Mucosa of descending colon (tissue), 3 donors: Measurements from ENCODE around the gene ZNF248. TPM values are rescaled to one million over a fixed set of nuclear protein-coding genes. Genes with fewer than 3 reads are reported as not detected.

Experiments used
- ATAC-seq: fragments of 200-7000 bp; cut with Tn5 transposase; one replicate; pipeline ENCODE4 v1.9.1; 2020; ENCODE audit warnings: mild to moderate bottlenecking, moderate library complexity
- DNase-seq, 3 donors: peaks; one replicate each; pipeline ENCODE4 v3.0.0-alpha.2; 2020
- H3K36me3 ChIP-seq: fragments of 200-600 bp; one replicate; pipeline ENCODE4 v1.8.0; 2021; ENCODE audit warnings: low read depth, mild to moderate bottlenecking
- H3K4me1 ChIP-seq: fragments of 200-600 bp; one replicate; pipeline ENCODE4 v1.8.0; 2021; ENCODE audit warnings: low read depth, mild to moderate bottlenecking
- H3K4me3 ChIP-seq: fragments of 200-600 bp; one replicate; pipeline ENCODE4 v1.8.0; 2021; ENCODE audit warnings: mild to moderate bottlenecking
- H3K9me3 ChIP-seq: fragments of 200-600 bp; one replicate; pipeline ENCODE4 v1.8.0; 2021; ENCODE audit warnings: mild to moderate bottlenecking
- intact Hi-C, 2 donors: fragments of 100-400 bp; cut with DNase I in 1 of 2; cut with micrococcal nuclease in 1 of 2; formaldehyde crosslinking; loops; one replicate each; pipeline versions ENCODE4 v1.11.0 to v1.11.1; 2022; cut with DNase I, micrococcal nuclease
- long read RNA-seq, 2 donors: library from polyadenylated mRNA; unstranded; transcript quantifications; one replicate each; pipeline ENCODE4 v2.0.0, GENCODE V29; 2019 to 2021
- total RNA-seq, 3 donors: library from RNA; stranded (reverse); fragmentation: NEBNext Ultra II Directional in 2 of 3; extraction: Animal tissue kit (Norgen Biotek cat#: 25700) in 2 of 3; gene quantifications; one replicate each; pipeline versions ENCODE4 v1.2.1 to v1.2.4, GENCODE V29; 2021 to 2023
- TF ChIP-seq, protein P1 (sequence below): fragments of 200-600 bp; IDR thresholded peaks from one replicate; pipeline ENCODE4 v1.8.0; 2022; ENCODE audit warnings: antibody characterized with exemption, mild to moderate bottlenecking
- donor health status: DM: no; HTN: no; CAD: no; lungs with moderate emphysema.
- donor health status: DM: no; HTN: no; CAD: no.
- donor health status: DM: no; HTN: yes; CAD: no.

The ZNF248 gene
- total RNA-seq: 10 to 100 TPM in 2 of 3 donors, 1 to 10 TPM in 1; 10.0 to 36.6 (median 11.6) TPM
- long read RNA-seq, donor 1, full-length matches to known transcripts: 16 of 29 reads
- long read RNA-seq, donor 1, partial matches to known transcripts: 3 of 29 reads
- long read RNA-seq, donor 1, other reads (novel, unspliced or antisense): 10 of 29 reads
- long read RNA-seq, donor 2, partial matches to known transcripts: 0 of 5 reads
- long read RNA-seq, donor 2, other reads (novel, unspliced or antisense): 4 of 5 reads

DNA sequence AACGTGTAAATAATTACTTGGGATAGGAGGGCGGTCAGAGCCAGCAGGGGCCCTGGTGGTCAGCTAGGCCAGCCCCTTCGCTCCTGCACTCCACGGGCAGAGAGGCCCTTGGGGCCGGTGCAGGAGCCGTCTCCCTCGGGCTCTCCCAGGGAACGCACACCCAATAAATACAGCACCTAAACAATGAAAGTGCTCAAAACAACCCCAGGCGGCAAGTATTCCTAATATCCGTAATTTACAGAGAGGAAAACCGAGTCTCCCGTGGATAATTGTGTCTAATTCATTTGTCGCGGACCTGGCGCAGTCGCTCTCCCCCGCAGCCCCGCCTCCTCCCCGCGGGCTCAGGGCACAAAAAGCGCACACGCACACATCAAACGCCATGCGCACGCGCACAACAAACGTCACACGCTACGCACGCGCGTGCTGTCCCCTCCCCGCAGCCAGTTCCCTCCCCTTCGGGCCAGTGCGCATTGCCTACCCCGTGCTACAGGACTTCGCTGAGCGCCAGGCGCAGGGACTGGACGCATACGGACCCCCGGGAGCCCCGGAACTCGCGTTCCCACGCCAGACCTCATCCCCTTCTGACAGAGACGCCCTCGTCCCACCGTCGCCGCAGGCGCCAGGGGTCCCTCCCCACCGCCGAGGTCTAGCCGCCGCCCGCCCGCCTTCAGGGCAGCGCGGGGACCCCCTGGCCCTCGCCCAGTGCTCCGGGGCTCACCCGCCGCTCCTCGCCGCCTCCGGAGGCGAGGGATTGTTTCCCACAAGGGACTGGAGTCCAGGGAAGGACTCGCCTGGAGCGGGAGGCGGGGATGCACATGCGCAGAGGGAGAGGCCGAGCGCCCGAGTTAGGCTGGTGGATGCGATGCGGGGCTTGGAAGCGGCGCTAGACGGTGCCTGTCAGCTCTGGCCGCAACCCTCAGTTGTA lies at the start of gene ZNF248:
Gene ZNF248, minus strand, starts transcription at position 324 of the 925 bp plus-strand sequence. CDS start 1,300 bp downstream, outside the sequence.
- intact Hi-C loops: no loop called here
- TF ChIP-seq, protein P1, sequence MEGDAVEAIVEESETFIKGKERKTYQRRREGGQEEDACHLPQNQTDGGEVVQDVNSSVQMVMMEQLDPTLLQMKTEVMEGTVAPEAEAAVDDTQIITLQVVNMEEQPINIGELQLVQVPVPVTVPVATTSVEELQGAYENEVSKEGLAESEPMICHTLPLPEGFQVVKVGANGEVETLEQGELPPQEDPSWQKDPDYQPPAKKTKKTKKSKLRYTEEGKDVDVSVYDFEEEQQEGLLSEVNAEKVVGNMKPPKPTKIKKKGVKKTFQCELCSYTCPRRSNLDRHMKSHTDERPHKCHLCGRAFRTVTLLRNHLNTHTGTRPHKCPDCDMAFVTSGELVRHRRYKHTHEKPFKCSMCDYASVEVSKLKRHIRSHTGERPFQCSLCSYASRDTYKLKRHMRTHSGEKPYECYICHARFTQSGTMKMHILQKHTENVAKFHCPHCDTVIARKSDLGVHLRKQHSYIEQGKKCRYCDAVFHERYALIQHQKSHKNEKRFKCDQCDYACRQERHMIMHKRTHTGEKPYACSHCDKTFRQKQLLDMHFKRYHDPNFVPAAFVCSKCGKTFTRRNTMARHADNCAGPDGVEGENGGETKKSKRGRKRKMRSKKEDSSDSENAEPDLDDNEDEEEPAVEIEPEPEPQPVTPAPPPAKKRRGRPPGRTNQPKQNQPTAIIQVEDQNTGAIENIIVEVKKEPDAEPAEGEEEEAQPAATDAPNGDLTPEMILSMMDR: no peak
- DNase-seq (peak; percentile 96 to 98 (median 97)), ATAC-seq (peak; percentile 99)
- Histone ChIP-seq H3K4me3 (peak within 1 kb of the TSS; percentile 60), H3K9me3 (no peaks in the 10 kb centered on the region), H3K4me1 (peaks cover 22% of the 10 kb centered on the region), H3K36me3 (no peaks in the 10 kb centered on the region)

DNA sequence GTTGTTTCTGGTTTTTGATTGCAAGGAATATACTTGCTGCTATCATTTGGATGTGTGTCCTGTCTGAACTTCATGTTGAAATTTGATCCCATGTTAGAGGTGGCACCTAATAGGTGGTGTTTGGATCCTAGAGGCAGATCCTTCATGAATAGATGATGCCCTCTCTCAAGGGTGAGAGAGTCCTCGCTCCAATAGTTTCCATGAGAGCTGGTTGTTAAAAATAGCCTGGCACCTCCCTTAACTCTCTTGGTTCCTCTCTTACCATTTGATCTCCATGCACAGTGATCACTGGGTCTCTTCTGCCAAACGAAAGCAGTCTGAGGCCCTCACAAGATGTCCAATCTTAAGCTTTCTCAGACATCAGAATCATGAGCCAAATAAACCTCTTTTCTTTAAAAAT lies 49.0 kb upstream of the ZNF248 start:
- Histone ChIP-seq H3K4me3 (no peak overlapping the region), H3K9me3 (no peaks in the 10 kb centered on the region), H3K4me1 (no peaks in the 10 kb centered on the region), H3K36me3 (no peaks in the 10 kb centered on the region)
- ATAC-seq: no peak
- no peak for DNase-seq
- TF ChIP-seq, protein P1: no peak
- intact Hi-C loops: no loop called here

DNA sequence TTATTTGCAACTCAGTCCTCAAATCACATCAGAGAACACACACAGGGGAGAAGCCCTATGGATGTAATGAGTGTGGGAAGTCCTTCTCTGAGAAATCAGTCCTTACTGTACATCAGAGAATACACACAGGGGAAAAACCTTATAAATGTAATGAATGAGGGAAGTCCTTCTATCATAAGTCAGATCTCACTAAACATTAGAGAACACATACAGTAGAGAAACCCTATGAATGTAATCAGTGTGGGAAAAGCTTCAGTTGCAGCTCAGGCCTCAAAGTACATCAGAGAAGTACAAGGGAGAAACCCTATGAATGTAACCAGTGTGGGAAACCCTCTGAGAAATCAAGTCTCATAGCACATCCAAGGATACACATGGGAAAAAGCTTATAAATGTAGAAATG lies 39.0 kb upstream of the ZNF248 start:
- intact Hi-C loops: no loop called here
- no peak for DNase-seq
- Histone ChIP-seq H3K9me3 (peaks cover 47% of the 10 kb centered on the region), H3K4me3 (no peak overlapping the region), H3K4me1 (no peaks in the 10 kb centered on the region), H3K36me3 (no peaks in the 10 kb centered on the region)
- ATAC-seq: no peak
- TF ChIP-seq, protein P1: no peak

DNA sequence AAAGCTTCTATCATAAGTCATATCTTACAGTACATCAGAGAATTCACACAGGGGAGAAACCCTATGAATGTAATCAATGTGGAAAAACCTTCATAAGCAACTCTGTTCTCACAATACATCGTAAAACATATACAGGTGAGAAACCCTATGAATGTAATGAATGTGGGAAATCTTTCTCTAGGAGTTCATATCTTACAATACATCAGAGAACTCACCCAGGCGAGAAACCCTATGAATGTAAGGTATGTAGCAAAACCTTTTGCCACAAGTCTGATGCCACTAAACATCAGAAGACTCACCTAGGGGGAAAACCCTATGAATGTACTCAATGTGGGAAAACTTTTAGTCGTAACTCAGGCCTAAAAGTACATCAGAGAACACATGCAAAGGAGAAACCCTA lies 38.3 kb upstream of the ZNF248 start:
- no peaks in the 10 kb centered on the region for H3K4me1 ChIP-seq
- H3K36me3 ChIP-seq: no peaks in the 10 kb centered on the region
- TF ChIP-seq, protein P1: no peak
- no peak overlapping the region for H3K4me3 ChIP-seq
- intact Hi-C loops: no loop called here
- ATAC-seq: no peak
- peaks cover 54% of the 10 kb centered on the region for H3K9me3 ChIP-seq
- DNase-seq: no peak

DNA sequence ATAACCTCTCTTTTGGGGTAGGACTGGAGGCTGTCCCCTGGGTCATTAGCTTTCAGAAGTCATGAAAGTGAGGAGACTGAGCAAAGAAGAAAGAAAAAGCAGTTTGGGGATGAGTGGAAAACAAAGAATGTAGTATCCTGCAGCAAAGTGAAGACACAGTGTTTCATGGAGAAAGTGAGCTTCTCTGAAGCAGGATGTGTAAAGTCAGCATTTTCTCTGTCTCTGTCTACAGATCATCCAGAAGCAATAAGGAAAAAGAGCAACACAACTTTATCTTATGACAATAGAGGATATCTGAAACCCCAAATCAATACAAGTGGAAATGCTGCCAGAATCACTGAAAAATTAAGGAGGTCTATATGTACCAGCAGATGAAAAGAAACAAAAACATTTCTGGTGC lies 28.4 kb upstream of the ZNF248 start:
- ATAC-seq: no peak
- DNase-seq: no peak
- no peaks in the 10 kb centered on the region for H3K4me1 ChIP-seq
- H3K36me3 ChIP-seq: no peaks in the 10 kb centered on the region
- TF ChIP-seq, protein P1: no peak
- no peak overlapping the region for H3K4me3 ChIP-seq
- peaks cover 10% of the 10 kb centered on the region for H3K9me3 ChIP-seq
- intact Hi-C loops: no loop called here
